Endothelial cell (in vitro differentiated cells): Measurements from ENCODE around the gene COBLL1. TPM values are rescaled to one million over a fixed set of nuclear protein-coding genes. Genes with fewer than 3 reads are reported as not detected.

ENCODE experiments used
- DNase-seq: peaks from one replicate; pipeline ENCODE4 v3.0.0; 2021; ENCODE audit warnings: low spot score
- H3K27ac Mint-ChIP-seq: one replicate; pipeline ENCODE4 v1.8.0; 2021; ENCODE audit warnings: mixed read lengths, inconsistent platforms; ENCODE audit not compliant: unreplicated experiment
- H3K27me3 Mint-ChIP-seq: one replicate; pipeline ENCODE4 v1.8.0; 2021; ENCODE audit warnings: mild to moderate bottlenecking, moderate library complexity, mixed read lengths, inconsistent platforms; ENCODE audit not compliant: unreplicated experiment
- H3K36me3 Mint-ChIP-seq: one replicate; pipeline ENCODE4 v1.8.0; 2021; ENCODE audit warnings: mild to moderate bottlenecking, low read depth, mixed read lengths, inconsistent platforms; ENCODE audit not compliant: unreplicated experiment
- H3K4me1 Mint-ChIP-seq: one replicate; pipeline ENCODE4 v1.8.0; 2021; ENCODE audit warnings: mild to moderate bottlenecking, mixed read lengths, inconsistent platforms; ENCODE audit not compliant: unreplicated experiment
- H3K4me3 Mint-ChIP-seq: one replicate; pipeline ENCODE4 v1.8.0; 2021; ENCODE audit warnings: mild to moderate bottlenecking, mixed read lengths, inconsistent platforms; ENCODE audit not compliant: unreplicated experiment
- H3K9me3 Mint-ChIP-seq: one replicate; pipeline ENCODE4 v1.8.0; 2021; ENCODE audit warnings: mixed read lengths, inconsistent platforms; ENCODE audit not compliant: unreplicated experiment
- CTCF ChIP-seq: fragments of 200-600 bp; sonication (generic); IDR thresholded peaks from one replicate; pipeline ENCODE4 v1.5.0; 2021; ENCODE audit warnings: antibody characterized with exemption; ENCODE audit not compliant: unreplicated experiment
- total RNA-seq: library from RNA; stranded (reverse); fragmentation: NEBNext Ultra II Directional; extraction: Animal tissue kit (Norgen Biotek cat#: 25700); gene quantifications from one replicate; pipeline ENCODE4 v1.2.1, GENCODE V29; 2021; ENCODE audit not compliant: unreplicated experiment

COBLL1 gene
- total RNA-seq, 1 donor from 2014 or later = 46.6 TPM

DNA sequence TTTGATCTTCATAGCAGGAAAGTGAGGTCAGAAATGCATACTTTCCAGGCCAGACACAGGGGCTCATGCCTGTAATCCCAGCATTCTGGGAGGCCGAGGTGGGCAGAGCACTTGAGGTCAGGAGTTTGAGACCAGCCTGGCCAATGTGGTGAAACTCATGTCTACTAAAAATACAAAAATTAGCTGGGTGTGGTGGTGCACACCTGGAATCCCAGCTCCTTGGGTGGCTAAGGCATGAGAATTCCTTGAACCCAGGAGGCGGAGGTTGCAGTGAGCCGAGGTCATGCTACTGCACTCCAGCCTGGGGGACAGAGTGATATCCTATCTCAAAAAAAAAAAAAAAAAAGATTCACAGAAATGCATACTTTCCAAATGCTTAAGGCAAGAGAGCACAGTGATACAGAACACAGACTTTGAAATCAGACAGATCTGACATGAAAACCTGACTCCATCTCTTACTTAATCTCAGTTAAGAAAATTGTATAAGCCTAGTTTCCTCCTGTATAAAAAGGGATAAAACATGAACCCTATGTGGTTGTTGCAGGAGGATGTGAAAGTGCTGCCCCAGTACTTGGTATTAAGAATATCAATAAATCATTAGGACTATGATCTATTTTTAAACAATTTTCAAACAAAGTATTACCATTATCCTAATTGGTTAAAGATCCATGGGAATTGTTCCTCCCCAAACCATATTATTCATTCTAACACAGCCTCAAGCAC lies 26.4 kb downstream of the COBLL1 start:
- Mint-ChIP-seq H3K27ac (no peak overlapping the region), H3K9me3 (no peaks in the 10 kb centered on the region), H3K36me3 (no peaks in the 10 kb centered on the region), H3K4me3 (no peak overlapping the region), H3K4me1 (no peaks in the 10 kb centered on the region), H3K27me3 (no peaks in the 10 kb centered on the region)
- TF ChIP-seq CTCF = no peak
- no peak for DNase-seq

DNA sequence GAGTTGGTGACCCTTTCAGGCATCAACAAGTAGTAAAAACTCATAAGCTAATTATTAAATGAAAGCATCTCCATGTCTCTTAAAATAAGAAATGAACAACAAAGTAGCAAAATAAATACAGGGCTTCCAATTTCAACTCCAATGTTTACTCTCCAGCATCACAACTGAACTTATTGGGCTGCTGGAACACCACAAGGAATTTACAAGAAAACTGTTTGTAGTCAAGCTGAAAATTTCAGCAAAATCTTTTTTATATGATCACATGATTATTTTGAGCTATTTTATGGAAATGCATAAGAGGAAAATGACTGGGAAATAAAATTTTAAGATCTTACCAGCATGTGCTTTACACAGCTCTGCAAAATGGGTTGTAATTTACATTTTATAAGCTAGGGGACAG lies 28.1 kb downstream of the COBLL1 start:
- H3K27me3 Mint-ChIP-seq = no peaks in the 10 kb centered on the region
- H3K4me3 Mint-ChIP-seq = no peak overlapping the region
- H3K27ac Mint-ChIP-seq = no peak overlapping the region
- H3K4me1 Mint-ChIP-seq = no peaks in the 10 kb centered on the region
- no peak for DNase-seq
- no peak for TF ChIP-seq CTCF
- H3K9me3 Mint-ChIP-seq = no peaks in the 10 kb centered on the region
- H3K36me3 Mint-ChIP-seq = no peaks in the 10 kb centered on the region

DNA sequence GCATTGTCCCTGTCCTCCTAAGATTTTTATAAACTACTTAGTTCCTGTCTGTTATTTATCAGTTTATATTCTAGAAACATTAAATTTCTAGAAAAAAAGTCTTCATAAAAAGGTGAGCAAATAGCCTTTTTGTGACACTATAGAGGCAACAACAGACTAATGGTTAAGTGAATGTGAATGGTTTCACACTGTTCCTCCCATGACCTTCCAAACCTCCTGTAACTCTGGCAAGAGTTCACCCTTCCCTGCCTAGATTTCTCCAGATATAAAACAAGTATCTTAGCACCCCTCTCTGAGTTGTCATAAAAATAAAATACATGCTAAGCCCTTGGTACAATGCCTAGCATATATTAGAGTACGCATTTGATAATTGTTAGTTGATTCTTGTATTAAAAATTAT lies 29.2 kb downstream of the COBLL1 start:
- TF ChIP-seq CTCF = no peak
- Mint-ChIP-seq H3K36me3 (no peaks in the 10 kb centered on the region), H3K4me1 (no peaks in the 10 kb centered on the region), H3K4me3 (no peak overlapping the region), H3K27ac (no peak overlapping the region), H3K27me3 (no peaks in the 10 kb centered on the region), H3K9me3 (no peaks in the 10 kb centered on the region)
- no peak for DNase-seq

DNA sequence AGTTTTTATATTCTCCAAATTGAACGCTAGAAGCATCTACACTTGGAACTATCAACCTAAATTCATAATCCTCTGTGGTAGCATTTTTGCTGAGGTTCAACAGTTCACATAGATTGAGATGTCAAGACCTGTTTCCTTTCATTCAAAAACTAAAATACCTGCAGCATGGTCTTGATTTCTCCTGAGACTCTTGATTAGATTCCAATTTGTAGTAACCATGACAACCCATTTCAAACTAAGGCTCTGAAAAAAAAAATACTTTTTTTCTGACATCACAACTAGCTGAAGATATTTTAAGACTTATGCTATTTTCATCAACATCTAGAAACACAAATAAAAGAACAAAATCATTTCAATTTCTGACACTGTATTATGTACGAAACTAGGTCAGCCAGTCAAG lies 29.8 kb downstream of the COBLL1 start:
- no peak for TF ChIP-seq CTCF
- H3K9me3 Mint-ChIP-seq = no peaks in the 10 kb centered on the region
- no peaks in the 10 kb centered on the region for H3K4me1 Mint-ChIP-seq
- no peak overlapping the region for H3K4me3 Mint-ChIP-seq
- no peaks in the 10 kb centered on the region for H3K36me3 Mint-ChIP-seq
- H3K27me3 Mint-ChIP-seq = no peaks in the 10 kb centered on the region
- DNase-seq = no peak
- H3K27ac Mint-ChIP-seq = no peak overlapping the region

DNA sequence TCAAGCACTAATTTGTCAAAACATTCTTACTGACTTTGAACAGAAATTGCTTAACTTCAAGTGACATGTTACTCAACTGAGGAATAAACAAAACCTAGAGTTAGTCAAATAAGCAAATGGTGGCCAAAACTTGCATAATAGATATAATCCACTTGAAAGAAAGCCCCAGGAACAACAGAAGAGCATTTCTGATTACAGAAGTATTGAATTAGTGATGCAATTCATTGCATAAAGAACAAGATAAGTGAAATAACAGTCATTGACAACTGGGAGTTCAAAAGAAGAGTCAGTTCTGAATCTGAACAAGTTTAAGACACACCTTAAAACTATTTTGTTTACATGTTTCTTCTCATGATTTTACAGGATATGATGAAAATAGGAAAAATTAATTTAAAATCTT lies 30.8 kb downstream of the COBLL1 start:
- DNase-seq = no peak
- Mint-ChIP-seq H3K4me3 (no peak overlapping the region), H3K4me1 (no peaks in the 10 kb centered on the region), H3K27me3 (no peaks in the 10 kb centered on the region), H3K27ac (no peak overlapping the region), H3K9me3 (no peaks in the 10 kb centered on the region), H3K36me3 (no peaks in the 10 kb centered on the region)
- no peak for TF ChIP-seq CTCF
